H9 (cell line): Measurements from ENCODE around the gene ABCC4. TPM values are rescaled to one million over a fixed set of nuclear protein-coding genes. Genes with fewer than 3 reads are reported as not detected.

Experiments
- DNase-seq: peaks from one replicate; pipeline ENCODE4 v3.0.0-alpha.2; 2017
- H2AFZ ChIP-seq: one replicate; pipeline ENCODE4 v1.6.1; 2013; ENCODE audit warnings: mild to moderate bottlenecking, low read length, control low read depth, moderate library complexity
- H2AK5ac ChIP-seq: 2 replicates; pipeline ENCODE4 v1.6.1; 2013; ENCODE audit warnings: low read length, control low read depth, mixed read lengths; ENCODE audit not compliant: insufficient read length
- H2BK120ac ChIP-seq: one replicate; pipeline ENCODE4 v1.6.1; 2013; ENCODE audit warnings: low read depth, mild to moderate bottlenecking, low read length, control low read depth, inconsistent platforms; ENCODE audit not compliant: poor library complexity, severe bottlenecking
- H2BK12ac ChIP-seq: 2 replicates; pipeline ENCODE4 v1.6.1; 2013; ENCODE audit warnings: low read length, control low read depth, mixed read lengths, low read depth; ENCODE audit not compliant: insufficient read length
- H2BK15ac ChIP-seq: 2 replicates; pipeline ENCODE4 v1.6.1; 2013; ENCODE audit warnings: low read depth, low read length, control low read depth
- H2BK20ac ChIP-seq: one replicate; pipeline ENCODE4 v1.6.1; 2013; ENCODE audit warnings: low read depth, mild to moderate bottlenecking, low read length, control low read depth, inconsistent platforms; ENCODE audit not compliant: poor library complexity, severe bottlenecking
- H2BK5ac ChIP-seq: 2 replicates; pipeline ENCODE4 v1.6.1; 2013; ENCODE audit warnings: low read length, control low read depth, mixed read lengths; ENCODE audit not compliant: insufficient read length
- H3K14ac ChIP-seq: 2 replicates; pipeline ENCODE4 v1.6.1; 2013; ENCODE audit warnings: low read length, control low read depth; ENCODE audit not compliant: insufficient read depth
- H3K18ac ChIP-seq: 2 replicates; pipeline ENCODE4 v1.6.1; 2013; ENCODE audit warnings: low read depth, mild to moderate bottlenecking, mixed read lengths, low read length, control low read depth; ENCODE audit not compliant: insufficient read length
- H3K23ac ChIP-seq: 2 replicates; pipeline ENCODE4 v1.6.1; 2013; ENCODE audit warnings: low read length, control low read depth, mixed read lengths, low read depth; ENCODE audit not compliant: insufficient read length
- H3K23me2 ChIP-seq: 2 replicates; pipeline ENCODE4 v1.6.1; 2013; ENCODE audit warnings: low read depth, mild to moderate bottlenecking, mixed read lengths, low read length, control low read depth; ENCODE audit not compliant: insufficient read length, poor library complexity, severe bottlenecking
- H3K27ac ChIP-seq: 2 replicates; pipeline ENCODE4 v1.5.1; 2013; ENCODE audit warnings: low read length, control low read depth, mixed read lengths, low read depth; ENCODE audit not compliant: insufficient read length
- H3K27me3 ChIP-seq: 2 replicates; pipeline ENCODE4 v1.6.1; 2013; ENCODE audit warnings: low read length, control low read depth, inconsistent platforms; ENCODE audit not compliant: insufficient read depth
- H3K4ac ChIP-seq: 2 replicates; pipeline ENCODE4 v1.6.1; 2013; ENCODE audit warnings: low read depth, mild to moderate bottlenecking, control low read depth, inconsistent platforms, low read length, moderate library complexity
- H3K4me1 ChIP-seq: 2 replicates; pipeline ENCODE4 v1.6.1; 2013; ENCODE audit warnings: low read length, control low read depth, inconsistent platforms; ENCODE audit not compliant: insufficient read depth
- H3K4me2 ChIP-seq: 2 replicates; pipeline ENCODE4 v1.6.1; 2013; ENCODE audit warnings: low read length, control low read depth, mixed read lengths; ENCODE audit not compliant: insufficient read length, insufficient read depth
- H3K56ac ChIP-seq: 2 replicates; pipeline ENCODE4 v1.6.1; 2013; ENCODE audit warnings: low read depth, mild to moderate bottlenecking, mixed read lengths, low read length, control low read depth; ENCODE audit not compliant: insufficient read length
- H3K79me1 ChIP-seq: 2 replicates; pipeline ENCODE4 v1.6.1; 2013; ENCODE audit warnings: low read depth, mild to moderate bottlenecking, moderate library complexity, low read length, control low read depth, inconsistent platforms; ENCODE audit not compliant: insufficient read depth, poor library complexity, severe bottlenecking
- H3K79me2 ChIP-seq: 2 replicates; pipeline ENCODE4 v1.6.1; 2013; ENCODE audit warnings: low read length, control low read depth, inconsistent platforms; ENCODE audit not compliant: insufficient read depth
- H3K9ac ChIP-seq: 2 replicates; pipeline ENCODE4 v1.6.1; 2013; ENCODE audit warnings: low read length, control low read depth, mixed read lengths; ENCODE audit not compliant: insufficient read length; ENCODE audit errors: extremely low read depth
- H3K9me3 ChIP-seq: one replicate; pipeline ENCODE4 v1.6.1; 2013; ENCODE audit warnings: low read depth, low read length, inconsistent platforms; ENCODE audit not compliant: control insufficient read depth
- H3T11ph ChIP-seq: one replicate; pipeline ENCODE4 v1.6.1; 2013; ENCODE audit warnings: mild to moderate bottlenecking, low read length, control low read depth, inconsistent platforms
- H4K20me1 ChIP-seq: one replicate; pipeline ENCODE4 v1.6.1; 2013; ENCODE audit not compliant: control insufficient read depth, insufficient read length, insufficient read depth
- H4K5ac ChIP-seq: 2 replicates; pipeline ENCODE4 v1.6.1; 2013; ENCODE audit warnings: low read depth, mild to moderate bottlenecking, mixed read lengths, low read length, control low read depth; ENCODE audit not compliant: insufficient read length
- H4K8ac ChIP-seq: replicated peaks from 2 replicates; pipeline ENCODE4 v1.6.1; 2013; ENCODE audit warnings: low read length, control low read depth, mixed read lengths, low read depth; ENCODE audit not compliant: insufficient read length
- H4K91ac ChIP-seq: 2 replicates; pipeline ENCODE4 v1.6.1; 2013; ENCODE audit warnings: low read depth, mild to moderate bottlenecking, moderate library complexity, mixed read lengths, low read length, control low read depth; ENCODE audit not compliant: insufficient read length
- H3K27ac Mint-ChIP-seq, 3 experiments: 2 replicates in 2 of 3; 3 replicates in 1 of 3; pipeline ENCODE4 v1.8.0; 2020 to 2021; ENCODE audit warnings: mixed read lengths in 3 of 3, mild to moderate bottlenecking in 1 of 3, moderate library complexity in 1 of 3
- H3K27me3 Mint-ChIP-seq: 2 replicates; pipeline ENCODE4 v1.8.0; 2021; ENCODE audit warnings: low read depth, mild to moderate bottlenecking, moderate library complexity, mixed read lengths
- H3K36me3 Mint-ChIP-seq, 3 experiments: 2 replicates in 2 of 3; 3 replicates in 1 of 3; pipeline ENCODE4 v1.8.0; 2020 to 2021; ENCODE audit warnings: low read depth in 3 of 3, mixed read lengths in 3 of 3; ENCODE audit not compliant: insufficient read depth in 1 of 3
- H3K4me1 Mint-ChIP-seq, 2 experiments: 2 replicates each; pipeline ENCODE4 v1.8.0; 2020; ENCODE audit warnings: mixed read lengths in 2 of 2
- H3K4me3 Mint-ChIP-seq, 2 experiments: 2 replicates in 1 of 2; 3 replicates in 1 of 2; pipeline ENCODE4 v1.8.0; 2020 to 2021; ENCODE audit warnings: mild to moderate bottlenecking in 2 of 2, mixed read lengths in 2 of 2, moderate library complexity in 1 of 2
- H3K9me3 Mint-ChIP-seq, 2 experiments: 2 replicates in 1 of 2; 3 replicates in 1 of 2; pipeline ENCODE4 v1.8.0; 2020; ENCODE audit warnings: mild to moderate bottlenecking in 2 of 2, mixed read lengths in 2 of 2, moderate library complexity in 1 of 2
- WGBS: extraction: QIAGEN DNeasy Blood & Tissue Kit; methylation state at CpG from one replicate; pipeline ENCODE4 v1.1.7; 2013; ENCODE audit warnings: missing lambda C conversion rate, low lambda C conversion rate, mixed read lengths; ENCODE audit not compliant: insufficient read length; ENCODE audit errors: extremely low coverage; 5-methylcytosine and 5-hydroxymethylcytosine counted together
- total RNA-seq: library from RNA; stranded (reverse); gene quantifications from 2 replicates; pipeline ENCODE4 v1.2.1, GENCODE V29; 2021
- TF ChIP-seq, protein P1 (sequence below): fragments of 200-600 bp; sonication (generic); conservative IDR thresholded peaks from 3 replicates; pipeline ENCODE4 v1.8.0; 2021; ENCODE audit warnings: antibody characterized with exemption, mild to moderate bottlenecking

Gene ABCC4
- total RNA-seq, 1 experiment from 2014 or later: 5.9 TPM

DNA sequence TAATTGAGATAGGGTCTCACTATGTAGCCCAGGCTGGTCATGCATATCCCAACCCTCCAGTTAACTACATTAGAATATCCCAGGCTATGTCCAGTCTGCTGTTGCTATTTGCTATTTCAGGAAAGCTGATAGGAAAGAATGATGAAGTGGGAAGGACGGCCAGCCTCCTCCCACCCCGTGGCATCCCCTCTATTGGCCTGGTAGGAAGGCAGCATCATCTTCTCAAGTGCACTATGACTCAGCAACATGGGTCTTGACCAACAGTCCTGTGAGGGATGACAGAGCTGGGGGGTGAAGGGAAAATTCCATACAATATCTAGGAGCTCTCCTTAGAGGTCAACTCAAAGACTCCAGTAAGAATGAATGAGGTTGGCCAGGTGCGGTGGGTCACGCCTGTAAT is 48.0 kb upstream of the ABCC4 start:
- Histone ChIP-seq H3K18ac (no peak overlapping the region), H3K27me3 (no peaks in the 10 kb centered on the region), H3K27ac (no peak overlapping the region), H2BK15ac (no peak overlapping the region), H3K23ac (no peak overlapping the region), H2BK5ac (no peak overlapping the region), H3K9ac (no peak overlapping the region), H2BK120ac (no peak overlapping the region), H2BK20ac (no peak overlapping the region), H3K79me2 (no peaks in the 10 kb centered on the region), H3K4ac (no peak overlapping the region), H3K9me3 (no peaks in the 10 kb centered on the region), H3K23me2 (no peaks in the 10 kb centered on the region), H4K8ac (no peak overlapping the region), H2BK12ac (no peak overlapping the region), H3K79me1 (no peaks in the 10 kb centered on the region), H3T11ph (no peak overlapping the region), H2AK5ac (no peak overlapping the region), H3K4me1 (no peaks in the 10 kb centered on the region), H4K5ac (no peak overlapping the region), H4K91ac (no peak overlapping the region), H3K14ac (no peak overlapping the region), H4K20me1 (no peaks in the 10 kb centered on the region), H3K56ac (no peak overlapping the region), H2AFZ (no peak overlapping the region), H3K4me2 (no peak overlapping the region)
- Mint-ChIP-seq H3K9me3 (peaks cover 0 to 7% of the 10 kb centered on the region in 2 experiments; a peak in 1 of 5 replicates), H3K4me3 (no peak overlapping the region), H3K36me3 (no peaks in the 10 kb centered on the region), H3K27me3 (no peaks in the 10 kb centered on the region), H3K27ac (peak overlapping the region in 1 of 3 experiments; percentile 9; a peak in 2 of 7 replicates), H3K4me1 (peaks cover 9 to 19% of the 10 kb centered on the region in 2 experiments)
- TF ChIP-seq, protein P1, sequence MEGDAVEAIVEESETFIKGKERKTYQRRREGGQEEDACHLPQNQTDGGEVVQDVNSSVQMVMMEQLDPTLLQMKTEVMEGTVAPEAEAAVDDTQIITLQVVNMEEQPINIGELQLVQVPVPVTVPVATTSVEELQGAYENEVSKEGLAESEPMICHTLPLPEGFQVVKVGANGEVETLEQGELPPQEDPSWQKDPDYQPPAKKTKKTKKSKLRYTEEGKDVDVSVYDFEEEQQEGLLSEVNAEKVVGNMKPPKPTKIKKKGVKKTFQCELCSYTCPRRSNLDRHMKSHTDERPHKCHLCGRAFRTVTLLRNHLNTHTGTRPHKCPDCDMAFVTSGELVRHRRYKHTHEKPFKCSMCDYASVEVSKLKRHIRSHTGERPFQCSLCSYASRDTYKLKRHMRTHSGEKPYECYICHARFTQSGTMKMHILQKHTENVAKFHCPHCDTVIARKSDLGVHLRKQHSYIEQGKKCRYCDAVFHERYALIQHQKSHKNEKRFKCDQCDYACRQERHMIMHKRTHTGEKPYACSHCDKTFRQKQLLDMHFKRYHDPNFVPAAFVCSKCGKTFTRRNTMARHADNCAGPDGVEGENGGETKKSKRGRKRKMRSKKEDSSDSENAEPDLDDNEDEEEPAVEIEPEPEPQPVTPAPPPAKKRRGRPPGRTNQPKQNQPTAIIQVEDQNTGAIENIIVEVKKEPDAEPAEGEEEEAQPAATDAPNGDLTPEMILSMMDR: no peak
- no CpG with 5 or more reads among the region's 4 CpGs for WGBS
- no peak for DNase-seq
